Type B pancreatic cell (in vitro differentiated cells): ENCODE results near the gene SPINK14. TPM values are rescaled to one million over a fixed set of nuclear protein-coding genes. Genes with fewer than 3 reads are reported as not detected.

ENCODE experiments used
- DNase-seq: peaks from one replicate; pipeline ENCODE4 v3.0.0; 2021; ENCODE audit warnings: mixed read lengths; ENCODE audit not compliant: unreplicated experiment; ENCODE audit errors: extremely low spot score
- H3K27ac Mint-ChIP-seq: 2 replicates; pipeline ENCODE4 v1.8.0; 2021; ENCODE audit warnings: mild to moderate bottlenecking, mixed read lengths
- H3K27me3 Mint-ChIP-seq: 2 replicates; pipeline ENCODE4 v1.8.0; 2021; ENCODE audit warnings: mixed read lengths
- H3K36me3 Mint-ChIP-seq: 2 replicates; pipeline ENCODE4 v1.8.0; 2021; ENCODE audit warnings: mixed read lengths
- H3K4me1 Mint-ChIP-seq: one replicate; pipeline ENCODE4 v1.8.0; 2021; ENCODE audit warnings: mixed read lengths; ENCODE audit not compliant: unreplicated experiment
- H3K4me3 Mint-ChIP-seq: 2 replicates; pipeline ENCODE4 v1.8.0; 2021; ENCODE audit warnings: mild to moderate bottlenecking, mixed read lengths
- H3K9me3 Mint-ChIP-seq: 2 replicates; pipeline ENCODE4 v1.8.0; 2021; ENCODE audit warnings: mixed read lengths
- total RNA-seq: library from RNA; stranded (reverse); gene quantifications from 2 replicates; pipeline ENCODE4 v1.2.1, GENCODE V29; 2021; ENCODE audit warnings: low replicate concordance
- TF ChIP-seq, protein P1 (sequence below): fragments of 200-600 bp; sonication (generic); conservative IDR thresholded peaks from 2 replicates; pipeline ENCODE4 v1.5.0; 2021; ENCODE audit warnings: antibody characterized with exemption, mild to moderate bottlenecking

SPINK14 gene
- total RNA-seq, 1 donor from 2014 or later: not detected

DNA sequence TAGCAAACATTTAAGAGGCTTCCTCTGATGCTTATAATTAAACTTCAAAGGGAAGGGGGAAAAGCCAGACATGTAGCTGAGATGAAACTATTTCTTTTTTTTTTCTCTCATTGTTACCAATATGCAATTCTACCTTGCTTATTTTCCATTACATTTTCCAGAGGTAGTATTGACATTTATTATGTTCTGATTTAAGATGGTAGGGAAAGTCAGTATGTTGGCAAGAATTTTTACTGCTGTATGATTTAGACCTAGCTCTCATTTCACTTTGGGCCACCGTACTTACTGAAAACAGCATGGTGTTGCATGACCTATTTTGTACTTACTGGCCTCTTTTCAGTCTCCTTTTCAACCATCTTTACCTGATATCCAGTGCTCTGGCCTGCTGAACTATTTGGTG lies 24.9 kb downstream of the SPINK14 start:
- no peak overlapping the region for H3K27ac Mint-ChIP-seq
- H3K9me3 Mint-ChIP-seq: no peaks in the 10 kb centered on the region
- no peaks in the 10 kb centered on the region for H3K27me3 Mint-ChIP-seq
- no peaks in the 10 kb centered on the region for H3K36me3 Mint-ChIP-seq
- TF ChIP-seq, protein P1, sequence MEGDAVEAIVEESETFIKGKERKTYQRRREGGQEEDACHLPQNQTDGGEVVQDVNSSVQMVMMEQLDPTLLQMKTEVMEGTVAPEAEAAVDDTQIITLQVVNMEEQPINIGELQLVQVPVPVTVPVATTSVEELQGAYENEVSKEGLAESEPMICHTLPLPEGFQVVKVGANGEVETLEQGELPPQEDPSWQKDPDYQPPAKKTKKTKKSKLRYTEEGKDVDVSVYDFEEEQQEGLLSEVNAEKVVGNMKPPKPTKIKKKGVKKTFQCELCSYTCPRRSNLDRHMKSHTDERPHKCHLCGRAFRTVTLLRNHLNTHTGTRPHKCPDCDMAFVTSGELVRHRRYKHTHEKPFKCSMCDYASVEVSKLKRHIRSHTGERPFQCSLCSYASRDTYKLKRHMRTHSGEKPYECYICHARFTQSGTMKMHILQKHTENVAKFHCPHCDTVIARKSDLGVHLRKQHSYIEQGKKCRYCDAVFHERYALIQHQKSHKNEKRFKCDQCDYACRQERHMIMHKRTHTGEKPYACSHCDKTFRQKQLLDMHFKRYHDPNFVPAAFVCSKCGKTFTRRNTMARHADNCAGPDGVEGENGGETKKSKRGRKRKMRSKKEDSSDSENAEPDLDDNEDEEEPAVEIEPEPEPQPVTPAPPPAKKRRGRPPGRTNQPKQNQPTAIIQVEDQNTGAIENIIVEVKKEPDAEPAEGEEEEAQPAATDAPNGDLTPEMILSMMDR: no peak
- H3K4me3 Mint-ChIP-seq: no peak overlapping the region
- H3K4me1 Mint-ChIP-seq: no peaks in the 10 kb centered on the region
- DNase-seq: no peak

DNA sequence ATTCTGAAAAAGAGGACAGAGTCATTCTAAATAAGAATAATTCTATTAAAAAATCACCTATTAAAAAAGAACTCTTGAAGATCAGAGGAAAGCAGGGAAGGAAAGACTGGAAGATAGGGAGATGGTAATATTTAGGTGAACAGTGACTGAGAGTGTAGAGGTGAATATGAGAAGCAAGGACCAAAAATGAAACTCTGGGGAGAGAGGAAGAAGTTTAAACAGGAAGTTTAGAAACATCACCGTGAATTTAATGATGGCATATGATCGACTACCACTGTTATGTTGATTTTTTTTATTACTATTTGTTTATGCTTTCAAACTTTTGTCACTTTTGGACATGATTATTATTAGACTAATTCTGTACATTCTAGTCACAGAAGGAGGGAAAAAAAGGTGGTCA lies 32.8 kb downstream of the SPINK14 start:
- Mint-ChIP-seq H3K27me3 (no peaks in the 10 kb centered on the region), H3K9me3 (no peaks in the 10 kb centered on the region), H3K36me3 (no peaks in the 10 kb centered on the region), H3K27ac (no peak overlapping the region), H3K4me1 (no peaks in the 10 kb centered on the region), H3K4me3 (no peak overlapping the region)
- no peak for DNase-seq
- TF ChIP-seq, protein P1: no peak

DNA sequence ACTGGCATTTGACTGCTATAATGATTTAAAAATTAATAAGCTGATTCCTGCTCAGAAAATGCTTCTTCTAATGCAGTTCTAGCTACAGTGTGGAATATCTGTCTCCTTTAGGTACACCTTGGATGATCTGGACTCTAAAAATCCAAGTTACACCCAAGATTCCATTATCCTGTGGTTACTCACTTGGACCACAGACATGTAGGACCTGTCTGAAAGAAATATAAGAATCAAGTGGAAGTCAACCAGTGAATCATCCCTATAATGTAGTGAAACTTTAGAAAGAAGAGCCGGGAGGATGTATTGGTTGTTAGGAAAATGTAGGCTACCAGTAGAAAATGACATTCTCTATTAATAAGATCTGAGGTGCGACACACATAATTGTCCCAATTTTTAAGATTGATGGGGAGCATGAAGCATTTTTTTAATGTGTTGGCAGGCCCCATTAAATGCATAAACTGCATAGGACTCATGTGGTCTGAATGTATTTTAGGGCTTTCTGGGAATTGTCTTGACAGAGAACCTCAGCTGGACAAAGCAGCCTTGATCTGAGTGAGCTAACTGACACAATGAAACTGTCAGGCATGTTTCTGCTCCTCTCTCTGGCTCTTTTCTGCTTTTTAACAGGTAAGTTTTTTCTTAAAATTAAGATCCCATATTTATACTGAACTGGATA lies 34.3 kb downstream of the SPINK14 start, which contains the start of gene SPINK6:
Gene SPINK6, plus strand, starts transcription at position 512 of the 673 bp plus-strand sequence. Its CDS starts 55 bp downstream, at position 567.
- H3K4me3 Mint-ChIP-seq: no peak within 1 kb of the TSS
- TF ChIP-seq, protein P1: no peak
- DNase-seq: no peak
- H3K27ac Mint-ChIP-seq: no peak within 1 kb of the TSS
- no peaks in the 10 kb centered on the region for H3K9me3 Mint-ChIP-seq
- no peaks in the 10 kb centered on the region for H3K36me3 Mint-ChIP-seq
- no peaks in the 10 kb centered on the region for H3K27me3 Mint-ChIP-seq
- no peaks in the 10 kb centered on the region for H3K4me1 Mint-ChIP-seq

DNA sequence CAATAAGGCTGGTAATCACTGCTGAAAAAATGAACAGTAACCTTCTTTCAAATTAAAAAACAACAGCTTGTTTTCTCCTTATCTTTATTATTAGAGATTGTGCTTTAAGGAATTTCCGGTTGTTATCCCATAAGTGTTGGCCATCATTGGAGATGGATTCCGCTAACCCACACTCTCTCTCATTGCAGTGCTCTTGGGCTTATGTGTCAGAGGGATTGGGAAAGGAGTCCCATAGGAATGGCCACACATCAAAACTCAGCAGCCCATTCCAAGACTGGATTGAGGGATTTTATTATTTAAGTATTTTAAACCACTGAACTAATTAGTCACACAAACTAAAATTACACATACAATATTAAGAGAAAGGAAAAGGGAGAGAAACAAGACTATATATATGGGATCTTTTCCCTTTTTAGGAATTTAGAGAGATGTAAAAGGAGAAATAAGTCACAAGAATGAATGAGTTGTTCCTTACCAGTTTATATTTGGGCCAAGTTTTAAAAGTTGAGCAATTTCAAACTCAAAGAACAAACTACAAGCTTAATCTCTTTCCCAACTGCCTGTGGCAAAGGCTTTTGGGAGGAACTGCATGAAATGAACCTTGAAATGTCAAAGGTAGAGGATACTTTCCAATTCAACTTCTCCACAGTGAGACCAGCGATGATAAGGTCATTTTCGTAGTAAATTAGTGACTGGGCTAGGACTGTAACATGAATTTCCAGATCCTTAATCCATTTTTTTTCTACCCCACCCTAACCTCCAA lies 36.9 kb downstream of the SPINK14 start:
- Mint-ChIP-seq H3K27me3 (no peaks in the 10 kb centered on the region), H3K4me1 (no peaks in the 10 kb centered on the region), H3K4me3 (no peak overlapping the region), H3K36me3 (no peaks in the 10 kb centered on the region), H3K9me3 (no peaks in the 10 kb centered on the region), H3K27ac (no peak overlapping the region)
- TF ChIP-seq, protein P1: no peak
- DNase-seq: no peak

DNA sequence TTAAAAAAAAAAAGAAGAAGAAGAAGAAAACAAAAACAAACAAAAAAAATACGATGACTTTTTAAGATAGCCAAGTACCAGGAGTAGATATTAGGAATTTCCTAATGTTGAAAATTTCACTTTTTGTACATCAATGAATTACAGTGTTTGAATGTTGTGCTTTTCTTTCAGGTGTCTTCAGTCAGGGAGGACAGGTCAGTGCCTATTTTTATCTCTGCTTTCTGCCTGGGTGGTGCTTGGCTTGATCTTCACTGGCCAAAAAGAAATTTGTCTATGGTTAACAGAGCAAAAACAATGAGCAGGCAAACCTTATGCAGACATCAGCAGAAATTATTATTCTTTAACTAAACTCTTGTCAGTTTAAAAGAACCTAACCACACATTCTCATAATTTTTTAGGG lies 37.5 kb downstream of the SPINK14 start:
- H3K36me3 Mint-ChIP-seq: no peaks in the 10 kb centered on the region

More for the DNA sequence above, 37.5 kb downstream of the SPINK14 start:
- no peak for DNase-seq
- Mint-ChIP-seq H3K4me3 (no peak overlapping the region), H3K27me3 (no peaks in the 10 kb centered on the region), H3K4me1 (no peaks in the 10 kb centered on the region), H3K9me3 (no peaks in the 10 kb centered on the region), H3K27ac (no peak overlapping the region)
- TF ChIP-seq, protein P1: no peak
